Nucleus accumbens (tissue), 56 donors: Measurements from ENCODE around the gene PRR33.
A peak's percentile ranks its signal among the peaks of the same experiment; 100 is the strongest.

Experiments
- DNase-seq, 56 donors: peaks; one replicate each; lab custom pipeline; 2025; lab: John Stamatoyannopoulos, UW

The PRR33 gene

DNA sequence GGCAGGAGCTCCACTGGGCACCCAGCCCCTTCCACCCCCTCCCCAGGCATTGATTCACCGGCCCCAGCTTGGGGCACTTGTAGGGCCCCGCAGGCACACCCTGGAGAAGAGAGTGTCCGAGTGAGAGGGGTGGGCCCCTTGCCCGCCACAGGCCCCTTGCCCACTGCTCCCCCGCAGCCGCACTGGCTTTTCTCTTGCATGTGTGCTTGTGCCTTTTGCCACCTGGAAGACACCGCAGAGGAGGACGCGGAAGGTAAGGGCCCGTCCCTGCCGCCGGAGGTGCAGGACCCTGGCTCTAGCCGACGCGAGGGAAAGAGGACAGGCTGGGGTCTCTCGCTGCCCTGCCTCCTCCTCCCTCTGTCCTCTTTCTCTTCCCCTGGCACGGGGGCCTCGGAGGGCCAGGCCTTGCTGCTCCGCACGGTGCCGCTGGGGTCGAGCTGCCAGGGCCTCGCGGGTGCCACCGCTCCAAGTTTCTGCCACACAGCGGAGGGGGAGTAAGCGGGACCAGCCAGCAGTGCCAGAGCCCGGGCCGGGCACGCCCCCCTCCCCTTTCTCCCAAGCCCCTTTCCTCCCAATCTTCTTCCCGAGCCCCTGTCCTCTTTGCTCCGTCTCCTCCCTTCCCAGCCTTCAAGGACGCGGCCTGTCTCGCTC lies 37.3 kb upstream of the PRR33 start:
- no peak for DNase-seq

DNA sequence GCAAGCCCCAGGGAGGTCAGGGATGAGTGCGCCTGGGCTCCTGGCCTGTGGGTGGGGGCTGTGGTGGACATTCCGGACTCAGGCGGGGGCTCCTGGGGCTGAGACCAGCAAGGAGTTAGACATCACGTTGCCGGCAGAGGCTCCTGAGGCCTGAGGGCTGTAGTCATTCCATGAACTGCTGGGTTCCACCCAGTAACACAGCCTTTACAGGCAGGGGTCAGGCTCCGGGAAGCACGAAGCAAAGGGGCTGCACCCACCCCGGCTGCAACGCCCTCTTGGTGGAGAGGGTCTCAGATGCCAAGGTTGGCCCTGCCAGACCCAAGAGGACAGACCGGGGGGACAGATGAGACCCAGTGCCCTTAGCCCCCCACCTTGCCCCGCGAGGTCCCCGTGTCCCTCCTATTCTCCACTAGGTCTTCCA lies 36.8 kb upstream of the PRR33 start:
- no peak for DNase-seq

DNA sequence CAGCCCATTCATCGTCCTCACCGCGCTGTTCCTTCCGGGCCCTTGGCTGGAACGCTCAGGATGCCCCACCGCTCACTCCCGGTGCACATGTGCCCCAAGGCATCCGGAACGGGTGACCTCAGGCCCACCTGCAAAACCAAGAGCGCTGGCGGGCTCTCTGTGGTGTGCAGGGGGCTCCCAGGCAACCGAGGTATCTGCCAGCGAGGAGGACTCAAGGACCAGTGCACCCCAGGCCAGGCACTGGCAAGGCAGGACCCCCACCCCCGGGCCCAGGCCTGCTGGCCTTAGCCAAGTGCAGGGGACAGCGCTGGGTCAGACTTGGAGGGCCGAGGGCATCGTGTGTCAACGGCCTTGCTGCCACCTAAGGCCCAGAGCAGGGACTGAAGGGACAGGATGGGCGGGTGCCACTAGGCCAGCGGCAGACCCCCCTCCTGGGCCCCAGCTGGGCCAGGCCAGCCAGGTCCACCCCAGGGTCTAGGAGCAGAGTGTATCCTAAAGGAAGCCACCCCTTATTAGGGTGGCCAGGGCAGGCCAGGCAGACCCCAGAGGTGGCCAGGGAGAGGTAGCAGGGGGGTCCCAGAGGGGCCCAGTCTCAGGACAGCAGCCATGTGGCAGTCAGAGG lies 36.3 kb upstream of the PRR33 start:
- DNase-seq = no peak

GRCh38 chr11:1927026-1927847 lies 35.5 kb upstream of the PRR33 start:
- DNase-seq = no peak

DNA sequence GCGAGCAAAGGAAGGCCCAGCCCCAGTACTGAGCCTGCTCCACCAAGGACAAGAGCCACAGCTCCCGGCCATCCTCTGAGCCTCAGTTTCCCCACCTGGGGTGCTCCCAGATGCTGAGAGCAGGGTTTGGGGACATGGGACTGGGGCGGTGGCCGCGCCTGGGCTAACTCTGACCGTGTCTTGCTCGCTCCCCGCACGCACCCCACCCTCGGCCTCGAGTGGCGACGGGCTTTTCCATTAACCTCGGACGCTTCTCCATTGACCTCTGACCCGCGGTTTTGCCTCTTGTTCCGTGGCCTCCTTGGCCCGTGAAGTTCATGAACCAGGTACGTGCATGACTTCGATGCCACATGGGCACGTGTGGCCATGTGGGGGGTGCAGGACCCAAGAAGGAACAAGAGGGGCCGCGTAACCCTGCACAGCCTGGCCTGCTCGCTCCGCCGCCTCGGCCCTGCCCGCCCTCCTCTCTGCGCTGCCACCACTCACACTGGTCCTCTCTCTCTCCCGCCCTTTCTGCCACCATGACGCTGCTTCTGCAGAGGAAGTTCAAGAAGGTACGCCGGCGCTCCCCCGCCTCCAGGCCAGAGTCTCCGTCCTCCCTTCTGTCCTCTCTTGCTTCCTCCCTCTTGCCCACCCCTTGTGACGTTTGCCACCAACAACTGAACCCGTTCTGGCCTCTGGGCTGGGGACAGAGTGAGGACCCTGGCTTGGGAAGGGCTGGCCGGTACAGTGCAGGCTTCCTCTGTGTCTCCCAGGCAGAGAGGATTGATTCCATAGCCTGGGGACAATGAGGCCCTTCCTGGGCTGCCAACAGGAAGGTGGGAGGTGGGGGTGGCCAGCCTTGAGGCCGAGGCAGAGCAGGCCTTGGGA lies 34.7 kb upstream of the PRR33 start:
- DNase-seq = no peak

DNA sequence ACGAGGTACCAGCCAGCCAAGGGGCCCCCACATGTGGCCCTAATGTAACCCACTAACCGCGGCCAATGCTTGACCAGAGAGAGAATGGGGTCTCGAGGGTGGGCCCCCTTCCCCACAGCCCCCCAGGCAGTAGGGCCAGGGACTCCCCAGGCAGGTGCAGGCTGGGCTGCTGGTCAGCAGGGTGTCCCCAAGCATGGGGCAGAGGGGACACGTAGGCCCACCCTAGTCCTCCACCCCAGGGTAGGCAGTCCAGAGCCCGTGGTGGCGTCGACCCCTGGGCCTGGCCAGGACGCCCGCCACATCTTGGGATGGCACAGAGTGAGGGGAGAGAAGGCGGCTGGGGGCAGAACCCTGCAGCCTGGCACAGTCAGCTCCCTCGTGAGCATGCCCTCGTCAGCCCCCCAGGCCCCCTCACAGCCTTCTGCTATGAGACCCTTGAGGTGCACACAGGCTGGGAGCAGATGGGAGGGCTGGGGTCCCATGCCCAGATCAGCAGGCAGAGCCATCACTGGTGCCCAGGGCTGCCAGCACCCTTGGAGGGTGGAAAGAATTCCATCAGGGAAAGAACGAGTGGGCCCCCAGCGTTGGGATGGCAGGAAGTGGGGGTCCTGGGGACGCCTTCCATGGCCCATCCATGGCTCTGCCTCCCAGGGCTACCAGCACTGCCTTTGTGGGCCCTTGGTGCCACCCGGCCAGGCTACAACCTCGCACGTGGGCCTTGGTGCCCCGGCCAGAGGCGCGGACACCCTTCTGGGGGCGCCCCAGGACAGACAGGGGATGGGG lies 33.9 kb upstream of the PRR33 start:
- no peak for DNase-seq

DNA sequence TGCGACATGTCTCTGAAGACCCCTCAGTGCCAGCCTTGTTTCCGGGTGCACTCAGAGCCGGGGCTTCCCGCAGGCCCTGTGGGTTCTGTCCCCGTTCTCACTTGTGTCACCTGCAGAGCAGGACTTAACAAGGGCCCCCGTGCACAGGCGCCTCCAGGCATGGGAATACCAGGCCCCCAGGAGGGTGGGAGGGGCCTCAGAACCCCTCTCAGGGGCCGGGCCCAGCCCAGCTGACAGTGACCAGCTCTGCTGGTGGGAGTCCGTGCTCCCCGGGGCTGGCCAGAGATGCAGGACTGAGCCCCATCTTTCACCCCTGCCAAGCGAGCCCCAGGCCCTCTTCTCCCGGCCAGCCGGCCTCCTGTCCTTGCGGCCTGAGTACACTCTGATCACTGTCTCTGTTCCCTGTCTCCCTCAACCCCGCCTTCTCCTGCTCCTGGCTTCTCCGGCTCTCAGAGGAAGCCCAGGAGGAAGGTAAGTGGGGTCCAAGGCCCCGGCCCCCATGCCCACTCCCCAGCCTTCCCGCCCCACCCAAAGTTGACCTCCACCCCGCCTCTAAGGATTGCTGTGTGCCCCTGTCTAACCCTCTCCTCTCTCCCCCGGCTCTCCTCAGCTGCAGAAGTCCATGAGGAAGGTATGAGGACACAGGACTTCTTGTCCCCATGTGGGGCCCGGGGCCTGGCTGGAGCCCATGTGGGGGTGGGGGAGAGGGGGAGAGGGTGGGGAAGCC lies 33.1 kb upstream of the PRR33 start:
- no peak for DNase-seq

DNA sequence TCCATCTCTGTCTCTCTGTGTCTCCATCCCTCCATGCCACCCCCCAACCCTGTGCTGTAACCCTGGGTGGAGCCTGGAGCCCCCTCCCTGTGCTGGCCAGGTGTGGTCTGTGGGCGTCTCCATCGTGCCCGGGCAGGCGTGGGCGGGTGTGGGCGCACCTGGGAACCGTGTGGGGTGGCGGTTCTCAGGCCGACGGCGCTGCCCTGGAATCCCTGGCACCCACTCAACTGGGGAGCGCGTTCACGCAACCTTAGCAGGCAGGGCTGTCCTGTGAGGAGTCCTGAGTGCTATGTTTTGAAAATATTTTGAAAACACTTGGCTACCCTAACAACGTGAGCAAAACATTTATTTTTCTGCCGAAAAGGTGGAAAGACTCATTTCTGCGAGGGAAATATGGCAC lies 32.5 kb upstream of the PRR33 start:
- no peak for DNase-seq

- DNase-seq = no peak
Observed at GRCh38 chr11:1923201-1923956, 31.7 kb upstream of the PRR33 start.

GRCh38 chr11:1922481-1923081 lies 30.9 kb upstream of the PRR33 start:
- DNase-seq = no peak

- peak in 9 of 56 donors; percentile 12 to 66 (median 17) for DNase-seq
Observed at GRCh38 chr11:1921574-1922141, 30.0 kb upstream of the PRR33 start.

- DNase-seq = no peak
Observed at GRCh38 chr11:1920909-1921573, 29.3 kb upstream of the PRR33 start.

DNA sequence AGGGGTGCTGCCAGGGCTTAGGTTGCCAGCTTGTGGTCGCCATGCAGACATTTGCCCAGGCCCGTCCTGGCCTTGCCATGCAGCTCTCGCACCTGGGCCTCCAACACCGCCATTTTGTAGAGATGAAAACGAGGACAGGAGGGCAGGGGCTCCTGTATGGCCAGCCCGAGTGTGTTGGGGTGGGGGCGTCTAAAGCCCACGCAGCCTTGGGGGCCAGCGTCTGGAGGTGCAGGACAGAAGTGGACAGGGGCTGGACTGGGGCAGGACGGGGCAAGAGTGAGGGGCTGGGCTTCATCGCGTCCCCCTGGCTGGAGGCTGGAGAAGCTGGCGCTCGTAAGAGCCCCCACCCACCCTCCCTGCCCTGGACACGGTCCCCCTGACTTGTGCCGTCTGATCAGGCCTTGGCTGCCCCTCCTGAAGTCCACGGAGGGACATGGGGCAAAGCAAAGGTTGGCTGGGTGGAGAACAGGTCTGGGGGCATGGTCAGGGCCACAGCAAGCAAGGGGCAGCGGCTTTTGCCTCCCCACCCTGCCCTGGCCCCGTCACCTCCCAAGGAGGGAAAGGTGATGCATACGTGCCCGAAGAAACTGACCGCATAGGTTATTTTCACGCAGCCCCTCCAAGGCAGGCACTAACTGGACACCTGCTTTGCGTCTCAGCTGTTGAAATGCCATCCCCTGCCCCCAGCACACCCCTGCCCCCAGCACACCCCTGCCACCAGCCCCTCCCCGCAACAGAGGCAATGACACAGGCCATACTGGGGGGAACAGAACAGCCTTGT lies 28.6 kb upstream of the PRR33 start:
- no peak for DNase-seq

- no peak for DNase-seq
Observed at GRCh38 chr11:1919391-1920127, 27.9 kb upstream of the PRR33 start, which contains the start of gene TNNT3. TSS of gene TNNT3 (plus strand) at chr11:1919703. CDS start at chr11:1922875, 3,172 bp downstream.
